Kidney (tissue), 14 donors: ENCODE results near the gene SAA4. TPM values are rescaled to one million over a fixed set of nuclear protein-coding genes. Genes with fewer than 3 reads are reported as not detected.

ENCODE experiments used
- DNase-seq, 5 donors: peaks; one replicate each; pipeline ENCODE4 v3.0.0-alpha.2; 2013 to 2020
- FAIRE-seq: peaks from 2 replicates; lab custom pipeline; 2012; peaks lifted over from hg19 to GRCh38; lab: Jason Lieb, UNC
- H3K27ac ChIP-seq, 2 donors: one replicate each; pipeline ENCODE4 v1.7.0; 2013; ENCODE audit warnings: low read depth in 2 of 2, low read length in 2 of 2, inconsistent platforms in 1 of 2
- H3K27me3 ChIP-seq: one replicate; pipeline ENCODE4 v1.7.1; 2013; ENCODE audit warnings: low read length, inconsistent platforms; ENCODE audit not compliant: control insufficient read depth, insufficient read depth
- H3K36me3 ChIP-seq, 3 donors: one replicate each; pipeline versions ENCODE4 v1.7.0 to v1.7.1; 2013; ENCODE audit warnings: low read length in 3 of 3, control low read depth in 1 of 3, inconsistent platforms in 1 of 3; ENCODE audit not compliant: insufficient read depth in 3 of 3, control insufficient read depth in 2 of 3
- H3K4me1 ChIP-seq, 3 donors: one replicate each; pipeline versions ENCODE4 v1.7.0 to v1.7.1; 2013; ENCODE audit warnings: low read length in 3 of 3, inconsistent platforms in 1 of 3, low read depth in 1 of 3; ENCODE audit not compliant: control insufficient read depth in 2 of 3, insufficient read depth in 2 of 3
- H3K4me3 ChIP-seq, 3 donors: one replicate each; pipeline versions ENCODE4 v1.7.0 to v1.8.1; 2013; ENCODE audit warnings: low read length in 3 of 3, control low read depth in 1 of 3, inconsistent platforms in 1 of 3
- H3K9ac ChIP-seq, 3 donors: one replicate each; pipeline versions ENCODE4 v1.7.0 to v1.7.1; 2013; ENCODE audit warnings: low read length in 3 of 3, control low read depth in 1 of 3, inconsistent platforms in 1 of 3
- H3K9me3 ChIP-seq, 3 donors: one replicate each; pipeline versions ENCODE4 v1.7.0 to v1.7.1; 2013; ENCODE audit warnings: low read length in 3 of 3, control low read depth in 1 of 3, inconsistent platforms in 1 of 3; ENCODE audit not compliant: control insufficient read depth in 2 of 3, insufficient read depth in 1 of 3
- CTCF ChIP-seq: IDR thresholded peaks from 3 replicates; pipeline ENCODE4 v1.5.1; 2012; ENCODE audit warnings: mild to moderate bottlenecking, moderate library complexity, borderline replicate concordance; ENCODE audit not compliant: insufficient read depth; ENCODE audit errors: extremely low read depth
- intact Hi-C: fragments of 100-400 bp; cut with DNase I; formaldehyde crosslinking; loops from one replicate; pipeline ENCODE4 v1.11.1; 2022
- polyA plus RNA-seq: library from polyadenylated mRNA; stranded (reverse); fragments of 350-450 nt; fragmentation: Illumina TruSeq; extraction: RNeasy Lipid Tissue Mini Kit (QIAGEN cat#74804); gene quantifications from one replicate; pipeline ENCODE4 v1.2.3, GENCODE V29; 2014; ENCODE audit warnings: low read depth, low replicate concordance; ENCODE audit not compliant: insufficient read depth
- total RNA-seq: library from RNA; stranded (reverse); fragmentation: NEBNext Ultra II Directional; extraction: Animal tissue kit (Norgen Biotek cat#: 25700); gene quantifications from one replicate; pipeline ENCODE4 v1.2.1, GENCODE V29; 2021
- donor health status: control.
- donor health status: control.
- donor health status: control.
- donor health status: control.
- donor health status: control.
- donor health status: DM: yes; HTN: yes; CAD: no.
- donor health status: Normal renal cell carcinoma (clear cell type).

Gene SAA4
- total and polyA plus RNA-seq, 2 donors from 2014 or later = 1.3 TPM; not detected in 1

DNA sequence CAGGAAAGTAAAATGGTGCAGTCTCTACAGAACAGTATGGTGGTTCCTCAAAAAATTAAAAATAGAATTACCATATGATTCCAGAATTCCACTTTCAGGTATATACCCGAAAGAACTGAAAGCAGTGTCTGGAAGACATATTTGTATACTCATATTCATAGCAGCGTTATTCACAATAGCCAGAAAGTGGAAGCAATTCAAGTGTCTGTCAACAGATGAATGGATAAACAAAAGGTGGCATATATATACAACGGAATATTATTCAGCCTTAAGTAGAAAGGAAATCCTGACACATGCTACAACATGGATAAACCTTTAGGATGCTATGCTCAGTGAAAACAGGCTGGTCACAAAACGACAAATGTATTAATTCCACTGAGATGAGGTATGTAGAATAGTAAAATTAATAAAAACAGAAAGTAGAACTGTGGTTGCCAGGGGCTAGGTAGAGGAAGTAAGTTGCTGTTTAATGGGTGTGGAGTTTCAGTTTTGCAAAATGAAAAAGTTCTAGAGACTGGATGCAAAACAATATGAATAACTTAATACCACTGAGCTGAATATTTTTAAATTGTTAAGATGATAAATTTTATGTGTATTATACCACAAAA, 43.9 kb upstream of the SAA4 start:
- intact Hi-C loops = no loop called here
- Histone ChIP-seq H3K36me3 (peaks cover 6 to 23% (median 11%) of the 10 kb centered on the region in 3 donors), H3K4me1 (no peaks in the 10 kb centered on the region), H3K27ac (no peak overlapping the region), H3K9ac (no peak overlapping the region), H3K27me3 (no peaks in the 10 kb centered on the region), H3K9me3 (no peaks in the 10 kb centered on the region), H3K4me3 (no peak overlapping the region)
- DNase-seq (no peak), FAIRE-seq (no peak)
- no peak for TF ChIP-seq CTCF

DNA sequence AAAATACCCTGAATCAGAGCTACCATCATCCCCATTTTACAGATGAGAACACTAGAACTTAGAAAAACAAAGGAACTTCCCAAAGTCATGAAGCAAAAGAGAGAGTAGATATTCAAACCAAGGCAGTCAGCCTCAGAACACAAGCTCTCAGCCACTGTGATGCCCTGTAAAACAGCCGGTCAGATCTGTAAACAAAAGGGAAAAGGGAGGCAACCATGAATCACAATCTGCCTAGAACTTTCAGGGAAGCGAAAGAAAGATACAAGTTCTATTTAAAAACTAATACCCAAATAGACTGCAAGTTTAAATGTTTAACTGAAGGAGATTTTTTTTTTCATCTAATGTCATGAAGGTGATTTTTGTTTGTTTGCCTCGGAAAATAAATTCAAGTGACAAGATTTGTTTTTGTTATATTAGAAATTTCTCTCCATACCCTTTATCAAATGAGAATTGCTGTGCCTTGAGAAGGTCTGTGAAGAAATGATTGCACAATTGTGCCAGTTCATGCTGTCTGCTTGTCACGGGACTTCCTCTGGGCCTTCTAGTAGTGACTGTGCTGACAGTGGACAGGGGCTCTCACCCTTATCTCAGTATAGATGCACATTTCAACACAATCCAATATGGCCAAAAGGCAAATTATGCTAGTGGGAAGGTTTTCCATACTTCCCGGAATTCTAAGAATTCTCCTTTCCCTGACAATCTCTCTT, 41.1 kb upstream of the SAA4 start:
- H3K9ac ChIP-seq = no peak overlapping the region
- H3K27ac ChIP-seq = no peak overlapping the region
- no peak for TF ChIP-seq CTCF
- H3K4me3 ChIP-seq = no peak overlapping the region
- FAIRE-seq (no peak), DNase-seq (no peak)
- no peaks in the 10 kb centered on the region for H3K27me3 ChIP-seq
- H3K4me1 ChIP-seq = no peaks in the 10 kb centered on the region
- peaks cover 4 to 12% (median 11%) of the 10 kb centered on the region in 3 donors for H3K36me3 ChIP-seq
- intact Hi-C loops = no loop called here
- no peaks in the 10 kb centered on the region for H3K9me3 ChIP-seq

DNA sequence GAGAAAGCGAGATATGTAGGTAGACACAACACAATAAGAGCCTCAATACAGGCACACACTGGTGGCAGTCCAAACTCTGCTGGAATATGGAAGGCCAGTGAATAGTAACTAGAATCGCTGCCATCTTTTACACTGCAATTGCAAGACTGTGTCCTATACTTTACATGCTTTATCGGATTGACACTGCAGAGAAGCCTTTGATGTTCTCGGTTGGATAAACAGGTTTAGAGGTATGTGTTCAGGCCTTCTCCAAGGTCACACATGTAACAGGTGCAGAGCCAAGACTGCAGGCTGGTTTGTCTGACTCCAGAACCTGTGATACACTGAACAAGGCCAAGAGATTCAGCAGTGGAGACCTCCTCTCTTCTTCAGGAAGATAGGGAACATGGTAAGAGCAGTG, 34.6 kb upstream of the SAA4 start:
- no peak for TF ChIP-seq CTCF
- Histone ChIP-seq H3K9ac (no peak overlapping the region), H3K27me3 (no peaks in the 10 kb centered on the region), H3K4me1 (no peaks in the 10 kb centered on the region), H3K9me3 (no peaks in the 10 kb centered on the region), H3K4me3 (no peak overlapping the region), H3K27ac (no peak overlapping the region), H3K36me3 (no peaks in the 10 kb centered on the region)
- intact Hi-C loops = no loop called here
- no peak for DNase-seq
- no peak for FAIRE-seq
